ENCODE results near the gene ESPN.

DNA sequence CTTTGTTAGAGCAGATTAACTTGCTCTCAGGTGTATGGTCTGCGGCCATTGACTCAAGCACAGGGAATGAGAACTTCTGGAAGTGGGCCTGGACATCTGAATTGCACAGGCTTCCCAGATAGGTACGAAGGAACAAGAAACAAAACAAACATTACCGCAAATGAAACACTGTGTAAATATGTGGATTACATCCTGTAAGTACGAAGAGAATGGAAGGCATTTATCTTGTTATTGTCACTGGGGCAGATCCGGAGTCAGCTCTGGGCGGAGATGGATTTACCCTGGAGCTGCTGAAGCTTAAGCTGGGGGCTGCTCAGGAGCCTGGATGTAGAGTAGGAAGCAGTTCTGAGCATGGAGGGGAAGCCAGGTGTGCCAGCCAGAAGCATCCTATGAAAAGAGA lies 11.7 kb upstream of the ESPN start:
- TF ChIP-seq, protein P1, sequence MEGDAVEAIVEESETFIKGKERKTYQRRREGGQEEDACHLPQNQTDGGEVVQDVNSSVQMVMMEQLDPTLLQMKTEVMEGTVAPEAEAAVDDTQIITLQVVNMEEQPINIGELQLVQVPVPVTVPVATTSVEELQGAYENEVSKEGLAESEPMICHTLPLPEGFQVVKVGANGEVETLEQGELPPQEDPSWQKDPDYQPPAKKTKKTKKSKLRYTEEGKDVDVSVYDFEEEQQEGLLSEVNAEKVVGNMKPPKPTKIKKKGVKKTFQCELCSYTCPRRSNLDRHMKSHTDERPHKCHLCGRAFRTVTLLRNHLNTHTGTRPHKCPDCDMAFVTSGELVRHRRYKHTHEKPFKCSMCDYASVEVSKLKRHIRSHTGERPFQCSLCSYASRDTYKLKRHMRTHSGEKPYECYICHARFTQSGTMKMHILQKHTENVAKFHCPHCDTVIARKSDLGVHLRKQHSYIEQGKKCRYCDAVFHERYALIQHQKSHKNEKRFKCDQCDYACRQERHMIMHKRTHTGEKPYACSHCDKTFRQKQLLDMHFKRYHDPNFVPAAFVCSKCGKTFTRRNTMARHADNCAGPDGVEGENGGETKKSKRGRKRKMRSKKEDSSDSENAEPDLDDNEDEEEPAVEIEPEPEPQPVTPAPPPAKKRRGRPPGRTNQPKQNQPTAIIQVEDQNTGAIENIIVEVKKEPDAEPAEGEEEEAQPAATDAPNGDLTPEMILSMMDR (IDR thresholded peaks at IDR 0.05) = no peak
- no peak for TF ChIP-seq POLR2A (IDR thresholded peaks at IDR 0.05)
- no peak for TF ChIP-seq POLR2AphosphoS5 (IDR thresholded peaks at IDR 0.05)

Data from upper lobe of left lung (tissue), 4 donors.